Tibial artery (tissue), 4 donors: Measurements from ENCODE around the gene DNAJC18.

Source experiments
- DNase-seq, 2 donors: peaks; one replicate each; pipeline ENCODE4 v3.0.0-alpha.2; 2019
- H3K27ac ChIP-seq, 2 donors: fragments of 200-600 bp; sonication (generic) in 1 of 2; 1 replicate in 1 of 2; 2 replicates in 1 of 2; pipeline ENCODE4 v1.5.1; 2018 to 2019; ENCODE audit warnings: mild to moderate bottlenecking in 1 of 2
- H3K27me3 ChIP-seq, 2 donors: fragments of 200-600 bp; sonication (generic) in 1 of 2; one replicate each; pipeline versions ENCODE4 v1.5.1 to v1.6.0; 2016 to 2019
- H3K36me3 ChIP-seq, 3 donors: fragments of 200-600 bp; sonication (generic) in 2 of 3; one replicate each; pipeline ENCODE4 v1.5.1; 2016 to 2019; ENCODE audit warnings: mild to moderate bottlenecking in 2 of 3
- H3K4me1 ChIP-seq, 4 donors: fragments of 200-600 bp; sonication (generic) in 2 of 4; 1 replicate in 3 of 4; 2 replicates in 1 of 4; pipeline ENCODE4 v1.5.1; 2016 to 2019
- H3K4me3 ChIP-seq, 2 donors: fragments of 200-600 bp; sonication (generic) in 1 of 2; 1 replicate in 1 of 2; 2 replicates in 1 of 2; pipeline ENCODE4 v1.5.1; 2018 to 2019; ENCODE audit warnings: mild to moderate bottlenecking in 2 of 2
- H3K9me3 ChIP-seq, 3 donors: fragments of 200-600 bp; sonication (generic) in 1 of 3; one replicate each; pipeline ENCODE4 v1.5.1; 2016 to 2019
- intact Hi-C: fragments of 100-400 bp; cut with DNase I; formaldehyde crosslinking; loops from one replicate; pipeline ENCODE4 v1.15.0; 2023; ENCODE audit warnings: low total_unique reads
- TF ChIP-seq, protein P1 (sequence below), 2 experiments: fragments of 200-600 bp in 1 of 2; fragments of 450-650 bp in 1 of 2; IDR thresholded peaks; one replicate each; pipeline ENCODE4 v1.5.1; 2017 to 2019; ENCODE audit warnings: antibody characterized with exemption in 2 of 2, mild to moderate bottlenecking in 1 of 2, moderate library complexity in 1 of 2

DNAJC18 gene

DNA sequence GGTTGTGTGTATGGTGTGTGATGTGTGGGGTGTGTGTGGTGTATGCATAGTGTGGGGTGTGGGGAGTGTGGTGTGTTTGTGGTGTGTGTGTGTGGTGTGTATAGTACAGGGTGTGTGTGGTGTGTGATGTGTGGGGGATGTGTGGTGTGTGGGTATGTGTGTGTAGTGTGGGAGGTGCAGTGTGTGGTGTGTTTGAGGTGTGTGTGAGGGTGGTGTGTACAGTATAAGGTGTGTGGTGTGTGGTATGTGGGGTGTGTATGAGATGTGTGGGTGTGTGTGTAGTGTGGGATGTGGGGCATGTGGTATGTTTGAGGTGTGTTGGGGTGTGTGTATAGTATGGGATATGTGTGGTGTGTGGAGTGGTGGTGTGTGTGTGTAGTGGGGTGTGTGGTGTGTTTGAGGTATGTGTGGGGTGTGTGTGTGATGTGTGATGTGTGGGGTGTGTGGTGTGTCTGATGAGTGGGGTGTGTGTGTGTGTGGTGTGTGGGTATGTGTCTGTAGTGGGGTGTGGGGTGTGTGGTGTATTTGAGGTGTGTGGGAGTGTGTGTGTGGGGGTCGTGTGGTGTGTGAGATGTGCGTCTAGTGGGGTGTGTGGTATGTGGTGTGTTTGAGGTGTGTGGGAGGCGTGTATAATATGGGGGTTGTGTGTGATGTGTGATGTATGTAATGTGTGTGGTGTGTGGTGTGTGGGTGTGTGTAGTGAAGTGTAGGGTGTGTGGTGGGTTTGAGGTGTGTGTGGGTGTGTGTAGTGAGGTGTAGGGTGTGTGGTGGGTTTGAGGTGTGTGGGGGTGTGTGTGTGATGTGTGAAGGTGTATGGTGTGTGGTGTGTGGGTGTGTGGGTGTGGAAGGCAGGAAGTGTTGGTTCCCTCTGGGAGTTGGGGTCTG is 14.6 kb upstream of the DNAJC18 start:
- no peaks in the 10 kb centered on the region for H3K36me3 ChIP-seq
- TF ChIP-seq, protein P1, sequence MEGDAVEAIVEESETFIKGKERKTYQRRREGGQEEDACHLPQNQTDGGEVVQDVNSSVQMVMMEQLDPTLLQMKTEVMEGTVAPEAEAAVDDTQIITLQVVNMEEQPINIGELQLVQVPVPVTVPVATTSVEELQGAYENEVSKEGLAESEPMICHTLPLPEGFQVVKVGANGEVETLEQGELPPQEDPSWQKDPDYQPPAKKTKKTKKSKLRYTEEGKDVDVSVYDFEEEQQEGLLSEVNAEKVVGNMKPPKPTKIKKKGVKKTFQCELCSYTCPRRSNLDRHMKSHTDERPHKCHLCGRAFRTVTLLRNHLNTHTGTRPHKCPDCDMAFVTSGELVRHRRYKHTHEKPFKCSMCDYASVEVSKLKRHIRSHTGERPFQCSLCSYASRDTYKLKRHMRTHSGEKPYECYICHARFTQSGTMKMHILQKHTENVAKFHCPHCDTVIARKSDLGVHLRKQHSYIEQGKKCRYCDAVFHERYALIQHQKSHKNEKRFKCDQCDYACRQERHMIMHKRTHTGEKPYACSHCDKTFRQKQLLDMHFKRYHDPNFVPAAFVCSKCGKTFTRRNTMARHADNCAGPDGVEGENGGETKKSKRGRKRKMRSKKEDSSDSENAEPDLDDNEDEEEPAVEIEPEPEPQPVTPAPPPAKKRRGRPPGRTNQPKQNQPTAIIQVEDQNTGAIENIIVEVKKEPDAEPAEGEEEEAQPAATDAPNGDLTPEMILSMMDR (IDR thresholded peaks at IDR 0.05): no peak
- DNase-seq: no peak

GRCh38 chr5:139451878-139452660 is 12.7 kb upstream of the DNAJC18 start:
- peak in 1 of 2 donors; percentile 1 for DNase-seq
- intact Hi-C loops: no loop called here

More for the DNA sequence above, 14.6 kb upstream of the DNAJC18 start:
- Histone ChIP-seq H3K4me1 (no peaks in the 10 kb centered on the region), H3K27me3 (no peaks in the 10 kb centered on the region), H3K9me3 (no peaks in the 10 kb centered on the region), H3K4me3 (no peak overlapping the region), H3K27ac (no peak overlapping the region)
- intact Hi-C loops: no loop called here

DNA sequence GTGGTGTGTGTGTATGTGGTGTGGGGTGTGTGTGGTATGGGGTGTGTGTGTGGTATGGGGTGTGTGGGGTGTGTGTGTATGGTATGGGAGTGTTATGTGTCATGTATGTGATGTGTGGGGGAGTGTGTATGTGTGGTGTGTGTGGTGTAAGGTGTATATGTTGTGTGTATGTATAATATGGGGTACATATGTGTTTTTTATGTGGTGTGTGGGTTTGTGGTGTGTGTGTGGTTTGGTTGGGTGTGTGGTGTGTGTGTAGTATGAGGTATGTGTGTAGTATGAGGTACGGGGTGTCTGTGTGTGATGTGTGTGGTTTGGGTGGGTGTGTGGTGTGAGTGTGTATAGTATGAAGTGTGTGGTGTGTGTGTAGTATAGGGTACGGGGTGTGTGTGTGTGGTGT is 11.9 kb upstream of the DNAJC18 start:
- Histone ChIP-seq H3K9me3 (no peaks in the 10 kb centered on the region), H3K27me3 (no peaks in the 10 kb centered on the region), H3K4me1 (no peaks in the 10 kb centered on the region), H3K36me3 (no peaks in the 10 kb centered on the region), H3K4me3 (no peak overlapping the region), H3K27ac (no peak overlapping the region)
- intact Hi-C loops: no loop called here
- TF ChIP-seq, protein P1 (IDR thresholded peaks at IDR 0.05): no peak
- DNase-seq: peak in 1 of 2 donors; percentile 9

More at GRCh38 chr5:139451878-139452660, 12.7 kb upstream of the DNAJC18 start:
- TF ChIP-seq, protein P1 (IDR thresholded peaks at IDR 0.05): no peak
- Histone ChIP-seq H3K27me3 (no peaks in the 10 kb centered on the region), H3K27ac (no peak overlapping the region), H3K4me1 (no peaks in the 10 kb centered on the region), H3K4me3 (no peak overlapping the region), H3K36me3 (no peaks in the 10 kb centered on the region), H3K9me3 (no peaks in the 10 kb centered on the region)

- TF ChIP-seq, protein P1 (IDR thresholded peaks at IDR 0.05): no peak
- H3K27ac ChIP-seq: no peak overlapping the region
Measured at GRCh38 chr5:139446956-139447779, 7.8 kb upstream of the DNAJC18 start.

More at GRCh38 chr5:139446956-139447779, 7.8 kb upstream of the DNAJC18 start:
- DNase-seq: peak in 1 of 2 donors; percentile 2
- Histone ChIP-seq H3K36me3 (no peaks in the 10 kb centered on the region), H3K9me3 (no peaks in the 10 kb centered on the region), H3K4me1 (no peaks in the 10 kb centered on the region), H3K27me3 (no peaks in the 10 kb centered on the region), H3K4me3 (no peak overlapping the region)
- intact Hi-C loops: no loop called here
